Kidney (tissue), 14 donors: ENCODE measurements around the gene TIGD6. TPM values are rescaled to one million over a fixed set of nuclear protein-coding genes. Genes with fewer than 3 reads are reported as not detected.
A peak's percentile ranks its signal among the peaks of the same experiment; 100 is the strongest.

Experiments
- DNase-seq, 5 donors: peaks; one replicate each; pipeline ENCODE4 v3.0.0-alpha.2; 2013 to 2020
- FAIRE-seq: peaks from 2 replicates; lab custom pipeline; 2012; peaks lifted over from hg19 to GRCh38; lab: Jason Lieb, UNC
- H3K27ac ChIP-seq, 2 donors: one replicate each; pipeline ENCODE4 v1.7.0; 2013; ENCODE audit warnings: low read depth in 2 of 2, low read length in 2 of 2, inconsistent platforms in 1 of 2
- H3K27me3 ChIP-seq: one replicate; pipeline ENCODE4 v1.7.1; 2013; ENCODE audit warnings: low read length, inconsistent platforms; ENCODE audit not compliant: control insufficient read depth, insufficient read depth
- H3K36me3 ChIP-seq, 3 donors: one replicate each; pipeline versions ENCODE4 v1.7.0 to v1.7.1; 2013; ENCODE audit warnings: low read length in 3 of 3, control low read depth in 1 of 3, inconsistent platforms in 1 of 3; ENCODE audit not compliant: insufficient read depth in 3 of 3, control insufficient read depth in 2 of 3
- H3K4me1 ChIP-seq, 3 donors: one replicate each; pipeline versions ENCODE4 v1.7.0 to v1.7.1; 2013; ENCODE audit warnings: low read length in 3 of 3, inconsistent platforms in 1 of 3, low read depth in 1 of 3; ENCODE audit not compliant: control insufficient read depth in 2 of 3, insufficient read depth in 2 of 3
- H3K4me3 ChIP-seq, 3 donors: one replicate each; pipeline versions ENCODE4 v1.7.0 to v1.8.1; 2013; ENCODE audit warnings: low read length in 3 of 3, control low read depth in 1 of 3, inconsistent platforms in 1 of 3
- H3K9ac ChIP-seq, 3 donors: one replicate each; pipeline versions ENCODE4 v1.7.0 to v1.7.1; 2013; ENCODE audit warnings: low read length in 3 of 3, control low read depth in 1 of 3, inconsistent platforms in 1 of 3
- H3K9me3 ChIP-seq, 3 donors: one replicate each; pipeline versions ENCODE4 v1.7.0 to v1.7.1; 2013; ENCODE audit warnings: low read length in 3 of 3, control low read depth in 1 of 3, inconsistent platforms in 1 of 3; ENCODE audit not compliant: control insufficient read depth in 2 of 3, insufficient read depth in 1 of 3
- intact Hi-C: fragments of 100-400 bp; cut with DNase I; formaldehyde crosslinking; loops from one replicate; pipeline ENCODE4 v1.11.1; 2022
- polyA plus RNA-seq: library from polyadenylated mRNA; stranded (reverse); fragments of 350-450 nt; fragmentation: Illumina TruSeq; extraction: RNeasy Lipid Tissue Mini Kit (QIAGEN cat#74804); gene quantifications from one replicate; pipeline ENCODE4 v1.2.3, GENCODE V29; 2014; ENCODE audit warnings: low read depth, low replicate concordance; ENCODE audit not compliant: insufficient read depth
- total RNA-seq: library from RNA; stranded (reverse); fragmentation: NEBNext Ultra II Directional; extraction: Animal tissue kit (Norgen Biotek cat#: 25700); gene quantifications from one replicate; pipeline ENCODE4 v1.2.1, GENCODE V29; 2021
- TF ChIP-seq, protein P1 (sequence below): IDR thresholded peaks from 3 replicates; pipeline ENCODE4 v1.5.1; 2012; ENCODE audit warnings: mild to moderate bottlenecking, moderate library complexity, borderline replicate concordance; ENCODE audit not compliant: insufficient read depth; ENCODE audit errors: extremely low read depth
- donor health status: control.
- donor health status: control.
- donor health status: control.
- donor health status: control.
- donor health status: control.
- donor health status: DM: yes; HTN: yes; CAD: no.
- donor health status: Normal renal cell carcinoma (clear cell type).

The TIGD6 gene
- total and polyA plus RNA-seq, 2 donors from 2014 or later = 6.0 to 7.0 TPM

GRCh38 chr5:150022681-150023080 is 22.2 kb upstream of the TIGD6 start:
- H3K36me3 ChIP-seq = peaks cover 4 to 52% (median 27%) of the 10 kb centered on the region in 3 donors
- TF ChIP-seq, protein P1, sequence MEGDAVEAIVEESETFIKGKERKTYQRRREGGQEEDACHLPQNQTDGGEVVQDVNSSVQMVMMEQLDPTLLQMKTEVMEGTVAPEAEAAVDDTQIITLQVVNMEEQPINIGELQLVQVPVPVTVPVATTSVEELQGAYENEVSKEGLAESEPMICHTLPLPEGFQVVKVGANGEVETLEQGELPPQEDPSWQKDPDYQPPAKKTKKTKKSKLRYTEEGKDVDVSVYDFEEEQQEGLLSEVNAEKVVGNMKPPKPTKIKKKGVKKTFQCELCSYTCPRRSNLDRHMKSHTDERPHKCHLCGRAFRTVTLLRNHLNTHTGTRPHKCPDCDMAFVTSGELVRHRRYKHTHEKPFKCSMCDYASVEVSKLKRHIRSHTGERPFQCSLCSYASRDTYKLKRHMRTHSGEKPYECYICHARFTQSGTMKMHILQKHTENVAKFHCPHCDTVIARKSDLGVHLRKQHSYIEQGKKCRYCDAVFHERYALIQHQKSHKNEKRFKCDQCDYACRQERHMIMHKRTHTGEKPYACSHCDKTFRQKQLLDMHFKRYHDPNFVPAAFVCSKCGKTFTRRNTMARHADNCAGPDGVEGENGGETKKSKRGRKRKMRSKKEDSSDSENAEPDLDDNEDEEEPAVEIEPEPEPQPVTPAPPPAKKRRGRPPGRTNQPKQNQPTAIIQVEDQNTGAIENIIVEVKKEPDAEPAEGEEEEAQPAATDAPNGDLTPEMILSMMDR = no peak

GRCh38 chr5:150022158-150022531 is 21.7 kb upstream of the TIGD6 start:
- FAIRE-seq (no peak), DNase-seq (peak in 1 of 5 donors; percentile 47)
- intact Hi-C loops = no loop called here
- Histone ChIP-seq H3K36me3 (peaks cover 4 to 52% (median 29%) of the 10 kb centered on the region in 3 donors), H3K4me3 (no peak overlapping the region), H3K9ac (no peak overlapping the region), H3K27ac (no peak overlapping the region), H3K4me1 (no peaks in the 10 kb centered on the region), H3K9me3 (no peaks in the 10 kb centered on the region), H3K27me3 (no peaks in the 10 kb centered on the region)
- TF ChIP-seq, protein P1 = no peak

More at GRCh38 chr5:150022681-150023080, 22.2 kb upstream of the TIGD6 start:
- Histone ChIP-seq H3K9me3 (no peaks in the 10 kb centered on the region), H3K27ac (no peak overlapping the region), H3K4me3 (no peak overlapping the region), H3K9ac (no peak overlapping the region), H3K4me1 (no peaks in the 10 kb centered on the region), H3K27me3 (no peaks in the 10 kb centered on the region)
- intact Hi-C loops = no loop called here
- DNase-seq (peak in 2 of 5 donors; percentile 11 to 54), FAIRE-seq (no peak)

- H3K4me3 ChIP-seq = no peak overlapping the region
- H3K4me1 ChIP-seq = no peaks in the 10 kb centered on the region
- FAIRE-seq = no peak
- H3K36me3 ChIP-seq = peaks cover 4 to 53% (median 25%) of the 10 kb centered on the region in 3 donors
- TF ChIP-seq, protein P1 = no peak
- H3K27me3 ChIP-seq = no peaks in the 10 kb centered on the region
- DNase-seq = peak in 2 of 5 donors; percentile 7 to 79
- no peak overlapping the region for H3K9ac ChIP-seq
- H3K27ac ChIP-seq = no peak overlapping the region
- intact Hi-C loops = no loop called here
- H3K9me3 ChIP-seq = no peaks in the 10 kb centered on the region
Observed at GRCh38 chr5:150021491-150022157, 21.2 kb upstream of the TIGD6 start.

GRCh38 chr5:150020249-150020648 is 19.8 kb upstream of the TIGD6 start:
- TF ChIP-seq, protein P1 = no peak
- FAIRE-seq (no peak), DNase-seq (no peak)
- Histone ChIP-seq H3K9ac (no peak overlapping the region), H3K4me1 (no peaks in the 10 kb centered on the region), H3K4me3 (no peak overlapping the region), H3K27me3 (no peaks in the 10 kb centered on the region), H3K27ac (no peak overlapping the region), H3K9me3 (no peaks in the 10 kb centered on the region), H3K36me3 (peaks cover 10 to 52% (median 22%) of the 10 kb centered on the region in 3 donors)
- intact Hi-C loops = no loop called here
